Astrocyte (in vitro differentiated cells and primary cell): Measurements from ENCODE around the gene PKNOX2.

ENCODE experiments used
- CTCF ChIP-seq: IDR thresholded peaks from 2 replicates; pipeline ENCODE4 v1.5.1; 2011; ENCODE audit warnings: low read depth, mild to moderate bottlenecking, inconsistent platforms, low read length, moderate library complexity; ENCODE audit not compliant: insufficient read depth
- EZH2 ChIP-seq: IDR thresholded peaks from 2 replicates; pipeline ENCODE4 v1.6.1; 2012; ENCODE audit warnings: mild to moderate bottlenecking, low read length, inconsistent platforms; ENCODE audit not compliant: insufficient read depth

GRCh38 chr11:125289419-125290098 lies 125.0 kb downstream of the PKNOX2 start:
- TF ChIP-seq CTCF (no peak), EZH2 (no peak)
